ENCODE results near the gene ZFP82. TPM values are rescaled to one million over a fixed set of nuclear protein-coding genes. Genes with fewer than 3 reads are reported as not detected.

The ZFP82 gene
- total RNA-seq, 1 donor from 2014 or later: 8.9 TPM

DNA sequence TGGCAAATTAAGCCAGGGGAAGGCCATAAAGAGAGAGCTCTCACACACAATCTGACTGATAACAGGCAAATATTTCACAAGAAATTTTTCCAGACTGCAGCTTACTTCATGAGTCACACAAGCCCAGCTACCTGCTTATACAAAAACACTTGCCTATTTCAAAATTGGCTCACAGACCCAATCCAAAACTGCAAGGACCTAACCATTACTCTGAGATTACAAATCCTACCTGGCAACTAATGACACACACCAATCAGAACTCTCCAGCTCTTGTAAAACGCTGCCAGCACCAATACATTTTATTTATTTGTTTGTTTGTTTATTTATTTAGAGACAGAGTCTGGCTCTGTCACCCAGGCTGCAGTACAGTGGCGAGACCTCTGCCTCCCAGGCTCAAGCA lies 18.1 kb upstream of the ZFP82 start:
- H3K36me3 Mint-ChIP-seq (ENCODE audit: low read depth): peaks cover 11% of the 10 kb centered on the region
- no peak overlapping the region for H3K4me3 Mint-ChIP-seq (ENCODE audit: unreplicated experiment)
- H3K9me3 Mint-ChIP-seq (ENCODE audit: low read depth): peaks cover 27% of the 10 kb centered on the region
- DNase-seq (ENCODE audit: low spot score): no peak
- H3K4me1 Mint-ChIP-seq (ENCODE audit: low read depth): no peaks in the 10 kb centered on the region
- H3K27ac Mint-ChIP-seq (ENCODE audit: unreplicated experiment): no peak overlapping the region
- no peaks in the 10 kb centered on the region for H3K27me3 Mint-ChIP-seq (ENCODE audit: low read depth)
- TF ChIP-seq, protein P1, sequence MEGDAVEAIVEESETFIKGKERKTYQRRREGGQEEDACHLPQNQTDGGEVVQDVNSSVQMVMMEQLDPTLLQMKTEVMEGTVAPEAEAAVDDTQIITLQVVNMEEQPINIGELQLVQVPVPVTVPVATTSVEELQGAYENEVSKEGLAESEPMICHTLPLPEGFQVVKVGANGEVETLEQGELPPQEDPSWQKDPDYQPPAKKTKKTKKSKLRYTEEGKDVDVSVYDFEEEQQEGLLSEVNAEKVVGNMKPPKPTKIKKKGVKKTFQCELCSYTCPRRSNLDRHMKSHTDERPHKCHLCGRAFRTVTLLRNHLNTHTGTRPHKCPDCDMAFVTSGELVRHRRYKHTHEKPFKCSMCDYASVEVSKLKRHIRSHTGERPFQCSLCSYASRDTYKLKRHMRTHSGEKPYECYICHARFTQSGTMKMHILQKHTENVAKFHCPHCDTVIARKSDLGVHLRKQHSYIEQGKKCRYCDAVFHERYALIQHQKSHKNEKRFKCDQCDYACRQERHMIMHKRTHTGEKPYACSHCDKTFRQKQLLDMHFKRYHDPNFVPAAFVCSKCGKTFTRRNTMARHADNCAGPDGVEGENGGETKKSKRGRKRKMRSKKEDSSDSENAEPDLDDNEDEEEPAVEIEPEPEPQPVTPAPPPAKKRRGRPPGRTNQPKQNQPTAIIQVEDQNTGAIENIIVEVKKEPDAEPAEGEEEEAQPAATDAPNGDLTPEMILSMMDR (IDR thresholded peaks at IDR 0.05): no peak

DNA sequence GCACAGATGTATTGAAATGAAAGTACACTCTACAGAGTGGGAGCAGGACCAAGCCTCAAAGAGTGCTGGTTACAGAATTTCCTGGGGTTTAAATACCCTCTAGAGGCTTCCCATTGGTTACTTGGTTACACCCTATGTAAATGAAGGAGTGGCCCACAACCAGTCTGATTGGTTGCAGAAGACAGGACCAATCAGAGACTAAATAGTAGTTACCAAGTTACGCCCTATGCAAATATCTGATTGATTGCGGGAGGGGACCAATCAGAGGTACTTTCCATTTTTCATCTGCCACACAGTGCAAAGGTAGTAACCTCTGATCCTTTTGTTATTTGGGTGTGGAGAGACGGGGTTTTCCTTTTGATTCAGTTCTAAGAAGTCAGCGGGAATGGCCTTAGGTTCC lies 5.5 kb upstream of the ZFP82 start:
- Mint-ChIP-seq H3K36me3 (ENCODE audit: low read depth) (peaks cover 2% of the 10 kb centered on the region), H3K27me3 (ENCODE audit: low read depth) (no peaks in the 10 kb centered on the region), H3K4me1 (ENCODE audit: low read depth) (peaks cover under 1% of the 10 kb centered on the region), H3K4me3 (ENCODE audit: unreplicated experiment) (no peak overlapping the region), H3K27ac (ENCODE audit: unreplicated experiment) (no peak overlapping the region), H3K9me3 (ENCODE audit: low read depth) (peaks cover 26% of the 10 kb centered on the region)
- no peak for DNase-seq (ENCODE audit: low spot score)
- TF ChIP-seq, protein P1 (IDR thresholded peaks at IDR 0.05): no peak

DNA sequence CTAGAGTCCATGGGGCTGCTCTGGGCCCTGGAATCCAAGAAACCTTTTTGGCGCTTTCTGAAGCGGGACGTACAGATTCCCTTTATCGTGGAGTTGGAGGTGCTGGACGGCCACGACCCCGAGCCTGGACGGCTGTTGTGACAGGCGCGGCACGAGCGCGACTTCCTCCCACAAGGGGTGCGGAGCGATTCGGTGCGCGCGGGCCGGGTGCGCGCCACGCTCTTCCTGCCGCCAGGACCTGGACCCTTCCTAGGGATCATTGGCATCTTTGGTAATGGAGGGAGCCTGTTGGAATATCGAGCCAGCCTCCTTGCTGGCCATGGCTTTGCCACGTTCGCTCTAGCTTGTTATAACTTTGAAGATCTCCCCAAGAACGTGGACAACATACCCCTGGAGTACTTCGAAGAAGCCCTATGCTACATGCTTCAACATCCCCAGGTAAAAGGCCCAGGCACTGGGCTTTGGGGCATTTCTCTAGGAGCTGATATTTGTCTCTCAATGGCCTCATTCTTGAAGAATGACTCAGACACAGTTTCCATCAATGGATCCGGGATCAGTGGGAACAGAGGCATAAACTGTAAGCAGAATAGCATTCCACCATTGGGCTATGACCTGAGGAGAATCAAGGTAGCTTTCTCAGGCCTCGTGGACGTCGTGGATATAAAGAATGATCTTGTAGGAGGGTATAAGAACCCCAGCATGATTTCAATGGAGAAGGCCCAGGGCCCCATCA lies 3.5 kb upstream of the ZFP82 start:
- Mint-ChIP-seq H3K9me3 (ENCODE audit: low read depth) (peaks cover 23% of the 10 kb centered on the region), H3K4me1 (ENCODE audit: low read depth) (peaks cover 18% of the 10 kb centered on the region), H3K27me3 (ENCODE audit: low read depth) (no peaks in the 10 kb centered on the region), H3K4me3 (ENCODE audit: unreplicated experiment) (no peak overlapping the region), H3K27ac (ENCODE audit: unreplicated experiment) (no peak overlapping the region), H3K36me3 (ENCODE audit: low read depth) (peaks cover 5% of the 10 kb centered on the region)
- TF ChIP-seq, protein P1 (IDR thresholded peaks at IDR 0.05): no peak
- DNase-seq (ENCODE audit: low spot score): no peak

DNA sequence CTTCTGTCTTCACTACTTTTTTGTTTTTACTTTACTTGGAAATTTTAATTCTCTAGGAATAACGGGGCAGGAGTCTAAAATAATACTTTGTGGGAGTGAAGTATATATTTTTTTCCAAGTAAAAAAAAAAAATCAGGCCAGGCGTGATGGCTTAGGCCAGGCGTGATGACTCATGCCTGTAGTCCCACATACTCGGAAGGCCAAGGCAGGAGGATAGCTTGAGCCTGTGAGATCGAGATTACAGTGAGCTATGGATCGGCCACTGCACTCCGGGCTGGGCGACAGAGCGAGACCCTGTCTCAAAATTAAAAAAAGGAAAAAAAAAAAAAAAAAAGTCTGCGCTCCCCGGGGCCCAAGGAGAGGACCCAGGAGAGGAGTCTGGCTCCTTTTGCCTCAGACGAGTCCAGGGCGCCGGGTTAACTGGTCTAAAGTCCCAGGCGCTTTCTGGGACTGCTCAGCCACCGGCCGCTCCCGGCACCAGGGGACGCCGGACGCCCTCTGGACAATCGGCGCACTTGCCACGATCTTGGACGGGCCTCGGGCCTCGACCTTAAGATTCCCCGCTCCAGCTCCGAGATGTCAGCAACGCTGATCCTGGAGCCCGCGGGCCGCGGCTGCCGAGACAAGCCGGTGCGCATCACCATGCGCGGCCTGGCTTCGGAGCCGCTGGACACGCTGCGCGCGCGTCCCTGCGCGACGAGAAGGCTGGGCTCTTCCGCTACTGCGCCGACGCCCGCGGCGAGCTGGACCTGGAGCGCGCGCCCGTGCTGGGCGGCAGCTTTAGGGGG lies 2.7 kb upstream of the ZFP82 start:
- no peak for DNase-seq (ENCODE audit: low spot score)
- peaks cover 20% of the 10 kb centered on the region for H3K4me1 Mint-ChIP-seq (ENCODE audit: low read depth)
- H3K27ac Mint-ChIP-seq (ENCODE audit: unreplicated experiment): no peak overlapping the region
- H3K27me3 Mint-ChIP-seq (ENCODE audit: low read depth): no peaks in the 10 kb centered on the region
- H3K36me3 Mint-ChIP-seq (ENCODE audit: low read depth): peaks cover 5% of the 10 kb centered on the region
- H3K9me3 Mint-ChIP-seq (ENCODE audit: low read depth): peaks cover 22% of the 10 kb centered on the region
- H3K4me3 Mint-ChIP-seq (ENCODE audit: unreplicated experiment): no peak overlapping the region
- TF ChIP-seq, protein P1 (IDR thresholded peaks at IDR 0.05): no peak

DNA sequence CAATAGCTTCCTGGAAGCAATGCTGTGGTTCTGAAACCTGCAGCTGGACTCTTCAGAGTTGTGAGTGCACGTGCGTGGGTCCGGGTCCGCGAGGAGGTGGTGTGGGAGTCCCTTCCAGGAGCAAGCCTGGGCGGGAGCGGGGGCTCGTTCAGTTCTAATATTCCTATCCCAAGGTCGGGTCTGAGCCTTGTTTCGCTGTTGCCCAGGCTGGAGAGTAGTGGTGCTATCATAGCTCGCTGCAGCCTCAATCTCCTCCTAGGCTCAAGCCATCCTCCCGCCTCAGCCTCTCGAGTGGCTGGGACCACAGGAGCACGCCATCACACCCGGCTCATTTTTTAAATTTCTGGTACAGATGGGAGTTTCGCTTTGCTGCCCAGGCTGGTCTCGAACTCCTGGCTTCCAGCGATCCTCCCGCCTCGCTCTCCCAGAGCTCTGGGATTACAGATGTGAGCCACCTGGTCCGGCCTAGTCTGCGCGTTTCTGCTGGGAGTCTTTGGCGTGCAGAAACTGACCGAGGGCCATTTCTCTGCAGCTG lies 625 bp downstream of the ZFP82 start:
- DNase-seq (ENCODE audit: low spot score): no peak
- Mint-ChIP-seq H3K27ac (ENCODE audit: unreplicated experiment) (peak overlapping the region; percentile 98), H3K4me3 (ENCODE audit: unreplicated experiment) (peak overlapping the region; percentile 93), H3K36me3 (ENCODE audit: low read depth) (peaks cover 9% of the 10 kb centered on the region), H3K27me3 (ENCODE audit: low read depth) (no peaks in the 10 kb centered on the region), H3K9me3 (ENCODE audit: low read depth) (peaks cover 16% of the 10 kb centered on the region), H3K4me1 (ENCODE audit: low read depth) (peaks cover 25% of the 10 kb centered on the region)
- TF ChIP-seq, protein P1 (IDR thresholded peaks at IDR 0.05): no peak
